H1 (cell line): ENCODE data around the gene ZNF618. TPM values are rescaled to one million over a fixed set of nuclear protein-coding genes. Genes with fewer than 3 reads are reported as not detected.
A peak's percentile ranks its signal among the peaks of the same experiment; 100 is the strongest.

Experiments
- CTCF ChIA-PET: fragments of 300-600 bp; sonication (Branson Sonifier 250); formaldehyde crosslinking; loops from one replicate; lab custom pipeline; 2021; ENCODE audit not compliant: partially characterized antibody; lab: Charles Lee
- POLR2A ChIA-PET: fragments of 300-600 bp; sonication (Branson Sonifier 250); formaldehyde crosslinking; loops from one replicate; lab custom pipeline; 2021; ENCODE audit warnings: inconsistent platforms; ENCODE audit not compliant: partially characterized antibody; lab: Charles Lee
- DNase-seq, 2 experiments: peaks; one replicate each; pipeline versions ENCODE4 v3.0.0 to v3.0.0-alpha.2; 2010 to 2022; ENCODE audit warnings: low spot score in 2 of 2, low read depth in 1 of 2, mixed read lengths in 1 of 2
- FAIRE-seq: peaks from 2 replicates; lab custom pipeline; 2011; peaks lifted over from hg19 to GRCh38; lab: Jason Lieb, UNC
- H2AFZ ChIP-seq: 2 replicates; pipeline ENCODE4 v1.8.1; 2012; ENCODE audit warnings: low read length, inconsistent platforms
- H2AK5ac ChIP-seq: 2 replicates; pipeline ENCODE4 v1.6.1; 2013; ENCODE audit warnings: low read depth, low read length
- H2BK120ac ChIP-seq: replicated peaks from 2 replicates; pipeline ENCODE3; 2013; ENCODE audit warnings: low read depth, low read length, inconsistent platforms
- H2BK12ac ChIP-seq: 2 replicates; pipeline ENCODE4 v1.6.1; 2013; ENCODE audit warnings: low read depth, low read length
- H2BK15ac ChIP-seq: 2 replicates; pipeline ENCODE4 v1.6.1; 2013; ENCODE audit warnings: low read length
- H2BK20ac ChIP-seq: 2 replicates; pipeline ENCODE4 v1.6.1; 2013; ENCODE audit warnings: low read length
- H2BK5ac ChIP-seq: 2 replicates; pipeline ENCODE4 v1.6.1; 2013; ENCODE audit warnings: low read depth, low read length
- H3K14ac ChIP-seq: 2 replicates; pipeline ENCODE4 v1.6.1; 2013; ENCODE audit warnings: inconsistent platforms; ENCODE audit not compliant: insufficient read length
- H3K18ac ChIP-seq: 2 replicates; pipeline ENCODE4 v1.6.1; 2013; ENCODE audit warnings: low read length; ENCODE audit errors: extremely low read depth
- H3K23ac ChIP-seq: 2 replicates; pipeline ENCODE4 v1.6.1; 2013; ENCODE audit warnings: inconsistent platforms; ENCODE audit not compliant: insufficient read length
- H3K23me2 ChIP-seq: 2 replicates; pipeline ENCODE4 v1.6.1; 2013; ENCODE audit warnings: low read depth, low read length
- H3K27ac ChIP-seq: 2 replicates; pipeline ENCODE4 v1.6.1; 2011; ENCODE audit warnings: low read depth, low read length, inconsistent platforms
- H3K27me3 ChIP-seq, 4 experiments: replicated peaks in 1 of 4; 1 replicate in 1 of 4; 2 replicates in 3 of 4; pipeline versions ENCODE4 v1.6.1 to v1.8.1; 2011 to 2013; ENCODE audit warnings: low read length in 3 of 4, mild to moderate bottlenecking in 3 of 4, inconsistent platforms in 2 of 4, mixed read lengths in 2 of 4, moderate library complexity in 1 of 4; ENCODE audit not compliant: control insufficient read depth in 3 of 4, insufficient read depth in 3 of 4; ENCODE audit errors: extremely low read depth in 1 of 4
- H3K36me3 ChIP-seq, 4 experiments: 2 replicates each; pipeline versions ENCODE4 v1.6.1 to v1.8.1; 2011 to 2013; ENCODE audit warnings: mild to moderate bottlenecking in 4 of 4, low read length in 3 of 4, moderate library complexity in 2 of 4, control low read depth in 1 of 4, inconsistent platforms in 1 of 4; ENCODE audit not compliant: insufficient read depth in 4 of 4, control insufficient read depth in 2 of 4
- H3K4ac ChIP-seq: replicated peaks from 2 replicates; pipeline ENCODE3; 2013; ENCODE audit warnings: low read length, low read depth, mixed read lengths, inconsistent platforms; ENCODE audit not compliant: insufficient read length
- H3K4me1 ChIP-seq, 4 experiments: replicated peaks in 1 of 4; 1 replicate in 1 of 4; 2 replicates in 3 of 4; pipeline versions ENCODE4 v1.6.1 to v1.8.1; 2011 to 2013; ENCODE audit warnings: low read length in 3 of 4, inconsistent platforms in 2 of 4, mixed read lengths in 1 of 4; ENCODE audit not compliant: insufficient read depth in 4 of 4, control insufficient read depth in 3 of 4
- H3K4me2 ChIP-seq, 2 experiments: 2 replicates each; pipeline versions ENCODE4 v1.6.1 to v1.8.1; 2011 to 2013; ENCODE audit warnings: low read depth in 2 of 2, low read length in 2 of 2, control low read depth in 1 of 2, inconsistent platforms in 1 of 2, mild to moderate bottlenecking in 1 of 2; ENCODE audit not compliant: insufficient read depth in 1 of 2
- H3K4me3 ChIP-seq, 4 experiments: fragments of 200-600, 300-600 bp in 1 of 4; sonication (generic), shearing (Covaris generic), sonication (Bioruptor Twin) in 1 of 4; 2 replicates each; pipeline versions ENCODE4 v1.5.1 to v1.8.1; 2011 to 2016; ENCODE audit warnings: low read length in 4 of 4, low read depth in 3 of 4, control low read depth in 2 of 4, inconsistent platforms in 2 of 4, mild to moderate bottlenecking in 2 of 4, mixed read lengths in 1 of 4, moderate library complexity in 1 of 4; ENCODE audit not compliant: insufficient read depth in 2 of 4; ENCODE audit errors: extremely low read depth in 1 of 4
- H3K56ac ChIP-seq: replicated peaks from 2 replicates; pipeline ENCODE3; 2013; ENCODE audit warnings: low read depth, mild to moderate bottlenecking, mixed read lengths, low read length, inconsistent platforms; ENCODE audit not compliant: insufficient read length
- H3K79me1 ChIP-seq: 2 replicates; pipeline ENCODE4 v1.6.1; 2013; ENCODE audit warnings: low read depth, low read length, control low read depth
- H3K79me2 ChIP-seq, 2 experiments: 2 replicates each; pipeline versions ENCODE4 v1.6.1 to v1.8.1; 2012 to 2013; ENCODE audit warnings: low read length in 2 of 2, mild to moderate bottlenecking in 2 of 2, inconsistent platforms in 1 of 2; ENCODE audit not compliant: insufficient read depth in 2 of 2, control insufficient read depth in 1 of 2
- H3K9ac ChIP-seq, 4 experiments: replicated peaks in 1 of 4; 1 replicate in 1 of 4; 2 replicates in 3 of 4; pipeline versions ENCODE4 v1.6.1 to v1.8.1; 2011 to 2013; ENCODE audit warnings: low read depth in 3 of 4, low read length in 3 of 4, control low read depth in 2 of 4, mild to moderate bottlenecking in 2 of 4, moderate library complexity in 2 of 4, inconsistent platforms in 1 of 4; ENCODE audit errors: extremely low read depth in 1 of 4
- H3K9me3 ChIP-seq, 2 experiments: 2 replicates each; pipeline versions ENCODE4 v1.6.1 to v1.8.1; 2012 to 2013; ENCODE audit warnings: mild to moderate bottlenecking in 2 of 2, moderate library complexity in 2 of 2, control low read depth in 1 of 2, inconsistent platforms in 1 of 2, low read depth in 1 of 2, low read length in 1 of 2, mixed read lengths in 1 of 2; ENCODE audit not compliant: insufficient read depth in 2 of 2
- H4K20me1 ChIP-seq, 2 experiments: replicated peaks in 1 of 2; 2 replicates each; pipeline versions ENCODE3 to v1.8.1; 2011 to 2013; ENCODE audit warnings: inconsistent platforms in 2 of 2, low read length in 2 of 2, mild to moderate bottlenecking in 1 of 2; ENCODE audit not compliant: insufficient read depth in 2 of 2, control insufficient read depth in 1 of 2
- H4K5ac ChIP-seq: 2 replicates; pipeline ENCODE4 v1.6.1; 2013; ENCODE audit warnings: low read length, low read depth, mixed read lengths, inconsistent platforms; ENCODE audit not compliant: insufficient read length
- H4K8ac ChIP-seq: 2 replicates; pipeline ENCODE4 v1.8.0; 2013; ENCODE audit warnings: mild to moderate bottlenecking, moderate library complexity, low read length, inconsistent platforms; ENCODE audit not compliant: insufficient read depth; ENCODE audit errors: extremely low read depth
- H4K91ac ChIP-seq: replicated peaks from 2 replicates; pipeline ENCODE3; 2013; ENCODE audit warnings: low read length, mixed read lengths, inconsistent platforms; ENCODE audit not compliant: insufficient read length
- BACH1 ChIP-seq: IDR thresholded peaks from 2 replicates; pipeline ENCODE4 v1.6.1; 2012; ENCODE audit warnings: low read length, improper control_type of control experiment
- GTF2F1 ChIP-seq: IDR thresholded peaks from 2 replicates; pipeline ENCODE4 v1.6.1; 2012; ENCODE audit warnings: low read depth, low read length, improper control_type of control experiment, borderline replicate concordance
- KDM5A ChIP-seq: fragments of 200-600 bp; IDR thresholded peaks from 2 replicates; pipeline ENCODE4 v1.7.1; 2012; ENCODE audit warnings: mild to moderate bottlenecking, low read length, inconsistent platforms, mixed read lengths
- MAFK ChIP-seq: IDR thresholded peaks from 2 replicates; pipeline ENCODE4 v1.6.1; 2012; ENCODE audit warnings: low read depth, mild to moderate bottlenecking, improper control_type of control experiment, low read length
- PHF8 ChIP-seq: fragments of 200-600 bp; sonication (generic); conservative IDR thresholded peaks from 2 replicates; pipeline ENCODE4 v1.7.1; 2012; ENCODE audit warnings: low read depth, mild to moderate bottlenecking, inconsistent platforms, low read length, moderate library complexity
- RAD21 ChIP-seq, 2 experiments: IDR thresholded peaks in 1 of 2; conservative IDR thresholded peaks in 1 of 2; 2 replicates each; pipeline ENCODE4 v1.6.1; 2011; ENCODE audit warnings: low read depth in 2 of 2, low read length in 2 of 2, improper control_type of control experiment in 1 of 2, inconsistent platforms in 1 of 2, mild to moderate bottlenecking in 1 of 2, moderate library complexity in 1 of 2
- RXRA ChIP-seq: IDR thresholded peaks from 2 replicates; pipeline ENCODE4 v1.6.1; 2011; ENCODE audit warnings: low read depth, mild to moderate bottlenecking, low read length, moderate library complexity; ENCODE audit not compliant: insufficient read depth
- SIRT6 ChIP-seq: IDR thresholded peaks from one replicate; pipeline ENCODE4 v1.7.1; 2012; ENCODE audit warnings: low read length, inconsistent platforms
- SP4 ChIP-seq: IDR thresholded peaks from 2 replicates; pipeline ENCODE4 v1.6.1; 2012; ENCODE audit warnings: low read length, inconsistent platforms
- WGBS, 2 experiments: shearing (Covaris generic) in 1 of 2; methylation state at CpG; one replicate each; pipeline versions ENCODE4 v1.1.6 to v1.1.7; 2013 to 2015; ENCODE audit warnings: low lambda C conversion rate in 2 of 2, mixed read lengths in 2 of 2, inconsistent platforms in 1 of 2, low coverage in 1 of 2, missing lambda C conversion rate in 1 of 2; ENCODE audit not compliant: insufficient replicate concordance in 2 of 2, insufficient coverage in 1 of 2, insufficient read length in 1 of 2; ENCODE audit errors: extremely low coverage in 1 of 2, missing lambda C conversion rate in 1 of 2; 5-methylcytosine and 5-hydroxymethylcytosine counted together
- polyA plus RNA-seq, 7 experiments: library from polyadenylated mRNA; depleted of rRNA in 3 of 7; stranded (reverse) in 5 of 7; unstranded in 2 of 7; fragments of >200 nt in 5 of 7; fragments of 200-250 nt in 2 of 7; gene quantifications; 1 replicate in 5 of 7; 2 replicates in 1 of 7; 4 replicates in 1 of 7; pipeline versions ENCODE4 v1.2.1 to v1.2.3, GENCODE V29; 2011 to 2013; ENCODE audit warnings: missing spikeins in 2 of 7, mixed read lengths in 2 of 7
- total RNA-seq: library from RNA; stranded (reverse); fragmentation: NEBNext Ultra II Directional; extraction: Animal tissue kit (Norgen Biotek cat#: 25700); gene quantifications from 2 replicates; pipeline ENCODE4 v1.2.1, GENCODE V29; 2021

ZNF618 gene
- total and polyA plus RNA-seq, 2 of the 8 experiments (the other 6 are each of a cell fraction or from before 2014, with no cell fraction given) = 9.6 to 28.5 TPM

DNA sequence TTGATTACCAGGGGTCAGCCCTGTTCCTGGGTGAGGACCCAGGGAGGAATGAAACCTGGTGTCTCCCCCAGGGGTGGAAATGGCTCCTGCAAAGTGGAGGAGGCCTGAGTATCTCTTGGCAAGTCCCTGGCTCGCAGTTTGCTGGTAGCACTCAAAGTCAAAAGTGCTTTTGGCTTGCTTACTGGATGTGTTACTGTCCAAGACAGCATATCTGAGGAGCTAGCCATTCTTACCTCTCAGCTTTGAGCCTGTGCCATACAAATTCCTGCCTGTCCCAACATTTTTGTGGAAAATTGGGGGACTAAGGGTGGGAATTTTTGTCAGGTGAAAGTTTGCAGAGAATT lies 9.9 kb downstream of the ZNF618 start:
- Histone ChIP-seq H3K4ac (no peak overlapping the region), H3K4me3 (peak overlapping the region in 1 of 4 experiments; percentile 3; a peak in 1 of 8 replicates), H4K8ac (no peak overlapping the region; the same call in 1 of the 2 replicates), H3K9me3 (peaks cover 9 to 10% of the 10 kb centered on the region in 2 experiments; a peak in 3 of 4 replicates), H3K27ac (peak overlapping the region; percentile 47; the same call in 1 of the 2 replicates), H4K20me1 (peaks cover 0 to 6% of the 10 kb centered on the region in 2 experiments), H3K23me2 (no peaks in the 10 kb centered on the region), H3K56ac (no peak overlapping the region), H2BK12ac (0 out of 2 replicates have a peak overlapping the region, but pooled peaks have one; percentile 4), H2AFZ (no peak overlapping the region), H3K23ac (no peak overlapping the region), H3K4me1 (peaks cover 7 to 21% (median 15%) of the 10 kb centered on the region in 4 experiments), H3K14ac (no peak overlapping the region), H3K18ac (no peak overlapping the region; the same call in 1 of the 2 replicates), H3K79me1 (peaks cover 15% of the 10 kb centered on the region), H3K4me2 (peak overlapping the region in 1 of 2 experiments; percentile 12; a peak in 1 of 4 replicates), H2BK20ac (no peak overlapping the region), H4K5ac (no peak overlapping the region), H2BK15ac (no peak overlapping the region), H3K9ac (no peak overlapping the region), H3K79me2 (peaks cover 3 to 87% of the 10 kb centered on the region in 2 experiments; a peak in 2 of 4 replicates), H2BK5ac (no peak overlapping the region; the same call in 1 of the 2 replicates), H3K36me3 (peaks cover 0 to 10% (median 2%) of the 10 kb centered on the region in 4 experiments; a peak in 3 of 8 replicates), H4K91ac (no peak overlapping the region), H3K27me3 (no peaks in the 10 kb centered on the region), H2BK120ac (no peak overlapping the region), H2AK5ac (0 out of 2 replicates have a peak overlapping the region, but pooled peaks have one; percentile 8)
- FAIRE-seq (no peak), DNase-seq (no peak)
- 100% methylated on average over 1 of the region's 1 CpG; no CpG with 5 or more reads in 1 of the 2 experiments for WGBS, 2 experiments
- CTCF ChIA-PET = interaction anchor here (1.9 kb wide), 1 partner anchor 9 kb away, joined by 5 read pairs; the partner anchor contains the start of gene ZNF618
- POLR2A ChIA-PET = interaction anchor here (0.7 to 1.0 kb wide), 2 partner anchors 9 to 342 kb away, joined by 3 to 4 read pairs; no protein-coding TSS in a partner anchor
- TF ChIP-seq GTF2F1 (no peak), SIRT6 (no peak), RAD21 (IDR thresholded peaks at IDR 0.05 in 1 of 2, conservative IDR thresholded peaks at IDR 0.05 in 1 of 2; ENCODE audit: low read depth in 2 of 2, low read length in 2 of 2) (no peak), BACH1 (no peak), MAFK (no peak), PHF8 (no peak), SP4 (no peak), RXRA (no peak), KDM5A (no peak)
